Measurements from ENCODE around the gene DGKH.
"Not testable (repeated sequence)": the region's sequence is repeated elsewhere in the genome, so short reads cannot be mapped to it uniquely, and the experiment has no call there.

The DGKH gene

GRCh38 chr13:42164557-42165125, 116.2 kb downstream of the DGKH start:
- DNase-seq (ENCODE audit: low spot score), result no peak

- DNase-seq (ENCODE audit: low spot score), result no peak
Measured at GRCh38 chr13:42168496-42168895, 120.0 kb downstream of the DGKH start.

- no peak for DNase-seq (ENCODE audit: low spot score)
Measured at GRCh38 chr13:42170029-42170428, 121.6 kb downstream of the DGKH start.

- DNase-seq (ENCODE audit: low spot score), result no peak
Measured at GRCh38 chr13:42173789-42174343, 125.4 kb downstream of the DGKH start.

GRCh38 chr13:42174344-42175162, 126.1 kb downstream of the DGKH start:
- DNase-seq (ENCODE audit: low spot score), result no peak

GRCh38 chr13:42176294-42176693, 127.8 kb downstream of the DGKH start:
- no peak for DNase-seq (ENCODE audit: low spot score)

GRCh38 chr13:42177189-42177588, 128.7 kb downstream of the DGKH start:
- no peak for DNase-seq (ENCODE audit: low spot score)

- DNase-seq (ENCODE audit: low spot score), result no peak
Measured at GRCh38 chr13:42181381-42181953, 133.0 kb downstream of the DGKH start.

GRCh38 chr13:42189061-42189460, 140.6 kb downstream of the DGKH start:
- DNase-seq (ENCODE audit: low spot score), result no peak

GRCh38 chr13:42190529-42190928, 142.1 kb downstream of the DGKH start:
- no peak for DNase-seq (ENCODE audit: low spot score)

- DNase-seq (ENCODE audit: low spot score), result no peak
Measured at GRCh38 chr13:42211704-42212464, 163.4 kb downstream of the DGKH start.

- DNase-seq (ENCODE audit: low spot score), result no peak
Measured at GRCh38 chr13:42214446-42214845, 166.0 kb downstream of the DGKH start.

- DNase-seq (ENCODE audit: low spot score), result peak; percentile 3
Measured at GRCh38 chr13:42215578-42216421, 167.4 kb downstream of the DGKH start.

GRCh38 chr13:42216422-42216735, 167.9 kb downstream of the DGKH start:
- DNase-seq (ENCODE audit: low spot score), result no peak

GRCh38 chr13:42218576-42218975, 170.1 kb downstream of the DGKH start:
- DNase-seq (ENCODE audit: low spot score), result no peak

- no peak for DNase-seq (ENCODE audit: low spot score)
Measured at GRCh38 chr13:42219051-42219450, 170.6 kb downstream of the DGKH start.

GRCh38 chr13:42219876-42220275, 171.4 kb downstream of the DGKH start:
- no peak for DNase-seq (ENCODE audit: low spot score)

- DNase-seq (ENCODE audit: low spot score), result no peak
Measured at GRCh38 chr13:42221121-42221765, 172.8 kb downstream of the DGKH start.

GRCh38 chr13:42223681-42224080, 175.2 kb downstream of the DGKH start:
- no peak for DNase-seq (ENCODE audit: low spot score)

- DNase-seq (ENCODE audit: low spot score), result no peak
Measured at GRCh38 chr13:42225051-42225450, 176.6 kb downstream of the DGKH start.

GRCh38 chr13:42226759-42227158, 178.3 kb downstream of the DGKH start:
- not testable (repeated sequence) for DNase-seq (ENCODE audit: low spot score)

Data from globus pallidus (tissue), 1 donor.